Type B pancreatic cell (in vitro differentiated cells): ENCODE results near the gene TNS3. TPM values are rescaled to one million over a fixed set of nuclear protein-coding genes. Genes with fewer than 3 reads are reported as not detected.

Experiments
- DNase-seq: peaks from one replicate; pipeline ENCODE4 v3.0.0; 2021; ENCODE audit warnings: mixed read lengths; ENCODE audit not compliant: unreplicated experiment; ENCODE audit errors: extremely low spot score
- H3K27ac Mint-ChIP-seq: 2 replicates; pipeline ENCODE4 v1.8.0; 2021; ENCODE audit warnings: mild to moderate bottlenecking, mixed read lengths
- H3K27me3 Mint-ChIP-seq: 2 replicates; pipeline ENCODE4 v1.8.0; 2021; ENCODE audit warnings: mixed read lengths
- H3K36me3 Mint-ChIP-seq: 2 replicates; pipeline ENCODE4 v1.8.0; 2021; ENCODE audit warnings: mixed read lengths
- H3K4me1 Mint-ChIP-seq: one replicate; pipeline ENCODE4 v1.8.0; 2021; ENCODE audit warnings: mixed read lengths; ENCODE audit not compliant: unreplicated experiment
- H3K4me3 Mint-ChIP-seq: 2 replicates; pipeline ENCODE4 v1.8.0; 2021; ENCODE audit warnings: mild to moderate bottlenecking, mixed read lengths
- H3K9me3 Mint-ChIP-seq: 2 replicates; pipeline ENCODE4 v1.8.0; 2021; ENCODE audit warnings: mixed read lengths
- total RNA-seq: library from RNA; stranded (reverse); gene quantifications from 2 replicates; pipeline ENCODE4 v1.2.1, GENCODE V29; 2021; ENCODE audit warnings: low replicate concordance
- TF ChIP-seq, protein P1 (sequence below): fragments of 200-600 bp; sonication (generic); conservative IDR thresholded peaks from 2 replicates; pipeline ENCODE4 v1.5.0; 2021; ENCODE audit warnings: antibody characterized with exemption, mild to moderate bottlenecking

TNS3 gene
- total RNA-seq, 1 donor from 2014 or later = 138 TPM

DNA sequence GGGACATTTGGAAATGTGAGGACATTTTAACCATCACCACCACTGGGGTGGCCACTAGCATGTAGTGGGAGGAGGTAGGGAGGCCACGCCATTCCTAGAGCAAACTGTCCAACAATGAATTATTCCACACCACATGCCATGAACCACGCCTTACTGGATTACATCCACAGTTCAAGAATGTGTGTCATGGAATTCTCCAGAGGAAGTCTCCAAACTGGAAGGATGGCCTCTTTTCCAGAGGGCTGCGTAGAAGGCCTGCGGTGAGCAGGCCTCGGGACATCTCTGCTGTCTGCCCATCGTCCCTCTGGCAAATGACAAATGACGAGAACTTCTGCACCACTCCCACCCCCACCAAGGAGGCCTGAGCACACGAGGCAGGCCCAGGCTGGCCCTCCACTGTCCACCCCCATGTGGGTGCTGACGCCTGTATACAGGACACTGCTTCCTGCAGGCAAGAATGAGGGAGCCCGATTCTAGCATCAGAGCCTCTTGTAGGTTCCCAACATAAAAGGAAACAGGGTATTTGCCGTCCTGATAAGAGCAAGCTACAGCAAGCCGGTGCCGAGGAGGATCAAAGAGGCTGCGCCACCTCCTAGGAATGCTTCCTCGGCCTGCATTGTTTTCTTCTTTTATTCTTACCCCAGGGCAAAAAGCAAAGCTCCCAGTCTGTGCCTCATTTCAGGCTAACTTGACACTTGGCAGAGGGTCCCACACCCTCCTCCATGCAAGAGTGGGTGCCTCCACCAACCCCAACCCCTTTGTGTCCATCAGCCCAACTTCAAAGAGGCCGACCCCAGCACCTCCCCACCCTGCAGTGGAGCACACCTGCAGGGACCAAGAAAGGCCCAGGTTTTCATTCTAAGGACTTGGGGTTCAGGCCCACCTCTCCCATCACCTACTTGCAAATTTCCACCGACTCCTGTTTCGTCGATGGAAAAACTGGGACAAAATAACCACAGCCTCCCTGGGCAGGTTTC is 23.9 kb downstream of the TNS3 start:
- Mint-ChIP-seq H3K27me3 (no peaks in the 10 kb centered on the region), H3K9me3 (no peaks in the 10 kb centered on the region), H3K36me3 (peaks cover 24% of the 10 kb centered on the region), H3K27ac (peak overlapping the region; percentile 89), H3K4me3 (no peak overlapping the region), H3K4me1 (peaks cover 47% of the 10 kb centered on the region)
- DNase-seq = no peak
- TF ChIP-seq, protein P1, sequence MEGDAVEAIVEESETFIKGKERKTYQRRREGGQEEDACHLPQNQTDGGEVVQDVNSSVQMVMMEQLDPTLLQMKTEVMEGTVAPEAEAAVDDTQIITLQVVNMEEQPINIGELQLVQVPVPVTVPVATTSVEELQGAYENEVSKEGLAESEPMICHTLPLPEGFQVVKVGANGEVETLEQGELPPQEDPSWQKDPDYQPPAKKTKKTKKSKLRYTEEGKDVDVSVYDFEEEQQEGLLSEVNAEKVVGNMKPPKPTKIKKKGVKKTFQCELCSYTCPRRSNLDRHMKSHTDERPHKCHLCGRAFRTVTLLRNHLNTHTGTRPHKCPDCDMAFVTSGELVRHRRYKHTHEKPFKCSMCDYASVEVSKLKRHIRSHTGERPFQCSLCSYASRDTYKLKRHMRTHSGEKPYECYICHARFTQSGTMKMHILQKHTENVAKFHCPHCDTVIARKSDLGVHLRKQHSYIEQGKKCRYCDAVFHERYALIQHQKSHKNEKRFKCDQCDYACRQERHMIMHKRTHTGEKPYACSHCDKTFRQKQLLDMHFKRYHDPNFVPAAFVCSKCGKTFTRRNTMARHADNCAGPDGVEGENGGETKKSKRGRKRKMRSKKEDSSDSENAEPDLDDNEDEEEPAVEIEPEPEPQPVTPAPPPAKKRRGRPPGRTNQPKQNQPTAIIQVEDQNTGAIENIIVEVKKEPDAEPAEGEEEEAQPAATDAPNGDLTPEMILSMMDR = no peak

DNA sequence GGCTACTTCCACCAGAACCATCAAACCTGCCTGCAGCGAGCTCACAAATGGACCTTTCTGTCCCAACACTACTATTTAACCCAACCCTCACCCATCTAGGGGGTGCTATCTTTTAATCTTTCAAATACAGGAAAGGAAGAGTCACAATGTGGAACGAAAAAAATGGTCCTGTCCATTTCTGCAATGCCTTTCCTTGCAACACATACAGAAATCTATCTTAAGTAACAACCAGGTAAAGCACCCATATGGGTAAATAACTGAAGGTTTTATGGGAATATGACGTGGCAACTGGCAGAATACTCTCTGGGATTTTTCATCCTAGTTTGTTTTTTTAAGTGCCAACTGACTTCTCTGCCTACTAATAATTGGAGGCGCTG is 24.6 kb downstream of the TNS3 start:
- Mint-ChIP-seq H3K4me3 (no peak overlapping the region), H3K4me1 (peaks cover 52% of the 10 kb centered on the region), H3K27me3 (no peaks in the 10 kb centered on the region), H3K9me3 (no peaks in the 10 kb centered on the region), H3K27ac (peak overlapping the region; percentile 89), H3K36me3 (peaks cover 30% of the 10 kb centered on the region)
- no peak for DNase-seq
- TF ChIP-seq, protein P1 = no peak

DNA sequence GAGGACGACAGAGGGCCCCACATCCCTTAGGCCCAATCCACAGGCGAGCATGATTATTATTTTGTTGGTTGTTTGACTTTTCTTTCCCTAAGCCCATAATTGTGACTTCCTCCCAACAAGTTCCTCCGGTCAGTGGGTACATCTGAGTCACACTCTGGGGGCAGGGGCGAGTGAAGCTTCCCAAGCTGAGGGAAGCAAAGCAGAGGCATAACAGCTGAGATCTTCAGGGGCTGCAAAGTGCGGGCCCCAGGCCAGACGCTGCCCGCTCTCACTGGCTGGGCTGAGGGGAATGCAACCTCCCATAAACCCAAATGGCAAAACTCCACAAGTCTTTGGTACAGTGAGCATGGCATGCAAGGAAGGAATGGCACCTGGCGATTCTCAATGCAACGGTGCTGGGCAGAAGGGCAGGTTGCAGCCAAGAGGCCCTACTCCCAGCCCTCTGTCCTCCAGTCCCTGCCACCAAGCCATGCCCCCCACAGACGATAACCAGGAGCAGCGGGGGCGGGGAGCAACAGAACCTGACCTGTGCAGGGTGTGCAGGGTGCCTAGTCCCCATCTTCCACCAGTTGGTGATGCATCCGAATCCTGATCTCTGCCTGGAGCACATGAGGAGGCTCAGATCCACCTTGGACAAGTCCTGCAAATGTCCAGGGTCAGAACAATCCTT is 25.3 kb downstream of the TNS3 start:
- Mint-ChIP-seq H3K27me3 (no peaks in the 10 kb centered on the region), H3K4me1 (peaks cover 54% of the 10 kb centered on the region), H3K27ac (no peak overlapping the region), H3K36me3 (peaks cover 31% of the 10 kb centered on the region), H3K9me3 (no peaks in the 10 kb centered on the region), H3K4me3 (no peak overlapping the region)
- no peak for DNase-seq
- TF ChIP-seq, protein P1 = no peak

DNA sequence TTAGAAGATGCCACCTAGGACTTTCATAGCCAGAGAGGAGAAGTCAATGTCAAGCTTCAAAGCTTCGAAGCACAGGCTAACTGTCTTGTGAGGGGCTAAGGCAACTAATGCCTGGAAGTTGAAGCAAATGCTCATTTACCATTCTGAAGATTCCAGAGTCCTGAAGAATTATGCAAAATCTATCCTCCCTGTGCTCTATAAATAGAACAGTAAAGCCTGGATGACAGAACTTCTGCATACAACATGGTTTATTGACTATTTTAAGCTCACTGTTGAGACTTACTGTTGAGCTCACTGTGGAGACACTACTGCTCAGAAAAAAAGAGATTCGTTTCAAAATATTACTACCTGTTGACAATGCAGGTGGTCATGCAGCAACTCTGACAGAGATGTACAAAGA is 28.6 kb downstream of the TNS3 start:
- Mint-ChIP-seq H3K4me3 (no peak overlapping the region), H3K9me3 (no peaks in the 10 kb centered on the region), H3K27me3 (peaks cover 3% of the 10 kb centered on the region), H3K36me3 (peaks cover 33% of the 10 kb centered on the region), H3K27ac (no peak overlapping the region), H3K4me1 (peaks cover 58% of the 10 kb centered on the region)
- TF ChIP-seq, protein P1 = no peak
- DNase-seq = no peak

DNA sequence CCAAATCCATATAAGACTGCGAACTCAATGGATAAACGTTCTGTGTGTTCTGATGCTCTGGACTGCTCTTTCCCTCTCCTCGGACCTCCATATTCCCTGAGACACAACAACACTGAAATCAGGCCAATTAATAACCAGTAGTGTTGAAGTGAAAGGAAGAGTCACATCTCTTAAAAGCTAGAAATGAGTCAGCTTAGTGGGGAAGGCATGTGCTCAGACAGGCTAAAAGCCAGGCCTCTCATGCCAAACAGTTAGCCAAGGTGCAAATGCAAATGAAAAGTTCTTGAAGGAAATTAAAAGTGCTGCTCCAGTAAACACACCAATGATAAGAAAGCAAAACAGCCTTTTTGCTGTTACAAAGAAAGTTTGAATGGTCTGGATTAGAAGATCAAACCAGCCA is 29.3 kb downstream of the TNS3 start:
- peaks cover 6% of the 10 kb centered on the region for H3K27me3 Mint-ChIP-seq
- DNase-seq = no peak
- peaks cover 56% of the 10 kb centered on the region for H3K4me1 Mint-ChIP-seq
- H3K36me3 Mint-ChIP-seq = peaks cover 34% of the 10 kb centered on the region
- H3K9me3 Mint-ChIP-seq = no peaks in the 10 kb centered on the region
- peak overlapping the region; percentile 25 for H3K27ac Mint-ChIP-seq
- TF ChIP-seq, protein P1 = no peak
- no peak overlapping the region for H3K4me3 Mint-ChIP-seq
